ENCODE results near the gene ZNF215. TPM values are rescaled to one million over a fixed set of nuclear protein-coding genes. Genes with fewer than 3 reads are reported as not detected.
"Not testable (repeated sequence)": the region's sequence is repeated elsewhere in the genome, so short reads cannot be mapped to it uniquely, and the experiment has no call there.

ZNF215 gene
- polyA plus RNA-seq (2013, experiment 1 of 2), result 2.3 TPM
- polyA plus RNA-seq (2013, experiment 2 of 2), result 2.6 TPM

DNA sequence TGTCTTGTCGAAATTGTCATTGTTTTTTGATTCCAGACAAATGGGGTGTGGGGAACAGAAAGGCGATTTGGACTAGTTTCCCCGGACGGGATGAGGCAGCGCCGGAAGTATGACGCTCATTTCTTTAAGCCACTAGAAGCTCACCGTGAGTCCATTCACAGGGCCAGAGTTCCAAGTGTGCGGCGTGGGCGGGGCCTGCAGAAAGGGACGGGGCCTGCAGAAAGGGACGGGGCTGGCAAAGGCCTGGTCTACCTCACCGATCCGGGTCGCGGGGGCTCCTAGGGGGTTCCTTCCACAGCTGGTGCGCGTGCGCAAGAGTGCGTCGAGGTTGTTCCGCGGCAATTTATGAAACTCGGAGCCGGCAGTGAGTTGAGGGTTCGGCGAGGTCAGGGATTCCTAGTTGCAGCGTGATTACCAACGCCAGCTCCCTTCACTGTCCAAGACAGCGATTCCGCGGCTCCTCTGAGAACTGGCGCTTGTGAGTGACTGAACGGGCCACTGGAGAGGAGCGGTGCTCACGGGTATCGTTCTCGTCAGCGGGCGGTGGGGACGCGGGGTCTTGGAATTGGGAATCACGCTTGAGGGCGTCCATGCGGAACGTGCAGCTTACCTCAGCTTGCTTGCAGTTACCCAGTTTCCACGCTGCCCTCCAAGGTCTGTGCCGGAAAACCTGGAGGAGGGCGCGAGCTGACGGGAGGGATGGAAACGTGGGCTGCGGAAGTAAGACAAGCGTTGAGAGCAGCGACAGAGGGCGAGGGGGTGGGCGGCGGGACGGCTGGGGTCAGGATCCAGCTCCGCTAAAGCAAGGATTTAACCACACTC lies at the start of gene ZNF215:
TSS of gene ZNF215 (plus strand) at position 219 of the 822 bp plus-strand sequence. CDS start 5,847 bp downstream, outside the sequence.
- 2% methylated on average over 47 to 56 of the region's 61 CpGs for WGBS, 2 experiments (ENCODE audit: insufficient coverage in 2 of 2)
- peak within 1 kb of the TSS; percentile 60 for H3K27ac ChIP-seq (ENCODE audit: low read depth, low read length, severe bottlenecking)
- H3K4me3 ChIP-seq (ENCODE audit: extremely low read depth, insufficient read depth, low read length, poor library complexity, severe bottlenecking), result peak within 1 kb of the TSS; percentile 62
- H3K4me1 ChIP-seq (ENCODE audit: control insufficient read depth, insufficient read depth, low read length, poor library complexity, severe bottlenecking), result no peaks in the 10 kb centered on the region
- H3K36me3 ChIP-seq (ENCODE audit: control insufficient read depth, insufficient read depth, low read length), result no peaks in the 10 kb centered on the region
- H3K9me3 ChIP-seq (ENCODE audit: control insufficient read depth, low read length), result no peaks in the 10 kb centered on the region

DNA sequence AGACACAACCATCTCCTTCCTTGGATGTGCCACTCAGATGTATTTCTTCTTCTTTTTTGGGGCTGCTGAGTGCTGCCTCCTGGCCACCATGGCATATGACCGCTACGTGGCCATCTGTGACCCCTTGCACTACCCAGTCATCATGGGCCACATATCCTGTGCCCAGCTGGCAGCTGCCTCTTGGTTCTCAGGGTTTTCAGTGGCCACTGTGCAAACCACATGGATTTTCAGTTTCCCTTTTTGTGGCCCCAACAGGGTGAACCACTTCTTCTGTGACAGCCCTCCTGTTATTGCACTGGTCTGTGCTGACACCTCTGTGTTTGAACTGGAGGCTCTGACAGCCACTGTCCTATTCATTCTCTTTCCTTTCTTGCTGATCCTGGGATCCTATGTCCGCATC lies 49.3 kb upstream of the ZNF215 start:
- Histone ChIP-seq H3K27ac (ENCODE audit: low read depth, low read length, severe bottlenecking) (no peak overlapping the region), H3K36me3 (ENCODE audit: control insufficient read depth, insufficient read depth, low read length) (no peaks in the 10 kb centered on the region), H3K4me1 (ENCODE audit: control insufficient read depth, insufficient read depth, low read length, poor library complexity, severe bottlenecking) (no peaks in the 10 kb centered on the region), H3K4me3 (ENCODE audit: extremely low read depth, insufficient read depth, low read length, poor library complexity, severe bottlenecking) (no peak overlapping the region), H3K9me3 (ENCODE audit: control insufficient read depth, low read length) (no peaks in the 10 kb centered on the region)
- 88 to 92% methylated on average over 3 of the region's 3 CpGs for WGBS, 2 experiments (ENCODE audit: insufficient coverage in 2 of 2)

DNA sequence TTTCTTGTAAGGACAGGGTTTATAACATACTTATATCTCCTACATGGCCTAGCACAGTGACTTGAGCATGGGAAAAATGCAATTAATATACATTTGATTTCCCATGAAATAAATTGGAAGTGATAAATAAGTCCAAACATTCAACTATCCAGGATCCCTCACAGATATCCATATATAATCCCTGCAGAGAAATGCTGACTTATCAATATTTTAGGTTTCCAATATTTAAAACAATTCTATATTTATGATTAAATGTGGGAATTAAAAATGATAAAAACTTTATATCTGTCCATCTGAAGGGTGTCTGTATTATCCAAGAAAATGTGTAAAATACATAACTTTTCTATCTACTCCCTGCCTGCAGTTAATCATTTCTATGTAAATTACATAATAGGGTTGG lies 43.5 kb upstream of the ZNF215 start:
- H3K27ac ChIP-seq (ENCODE audit: low read depth, low read length, severe bottlenecking), result no peak overlapping the region
- no peaks in the 10 kb centered on the region for H3K4me1 ChIP-seq (ENCODE audit: control insufficient read depth, insufficient read depth, low read length, poor library complexity, severe bottlenecking)
- no peaks in the 10 kb centered on the region for H3K9me3 ChIP-seq (ENCODE audit: control insufficient read depth, low read length)
- no peaks in the 10 kb centered on the region for H3K36me3 ChIP-seq (ENCODE audit: control insufficient read depth, insufficient read depth, low read length)
- no peak overlapping the region for H3K4me3 ChIP-seq (ENCODE audit: extremely low read depth, insufficient read depth, low read length, poor library complexity, severe bottlenecking)

DNA sequence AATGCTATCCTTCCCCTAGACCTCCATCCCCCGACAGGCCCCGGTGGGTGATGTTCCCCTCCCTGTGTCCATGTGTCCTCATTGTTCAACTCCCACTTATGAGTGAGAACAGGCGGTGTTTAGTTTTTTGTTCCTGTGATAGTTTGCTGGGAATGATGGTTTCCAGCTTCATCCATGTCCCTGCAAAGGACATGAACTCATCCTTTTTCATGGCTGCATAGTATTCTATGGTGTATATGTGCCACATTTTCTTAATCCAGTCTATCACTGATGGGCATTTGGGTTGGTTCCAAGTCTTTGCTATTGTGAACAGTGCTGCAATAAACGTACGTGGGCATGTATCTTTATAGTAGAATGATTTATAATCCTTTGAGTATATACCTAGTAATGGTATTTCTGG lies 38.5 kb upstream of the ZNF215 start:
- H3K36me3 ChIP-seq (ENCODE audit: control insufficient read depth, insufficient read depth, low read length), result not testable (repeated sequence)
- 92% methylated on average over 2 of the region's 5 CpGs; no CpG with 5 or more reads in 1 of the 2 experiments for WGBS, 2 experiments (ENCODE audit: insufficient coverage in 2 of 2)

DNA sequence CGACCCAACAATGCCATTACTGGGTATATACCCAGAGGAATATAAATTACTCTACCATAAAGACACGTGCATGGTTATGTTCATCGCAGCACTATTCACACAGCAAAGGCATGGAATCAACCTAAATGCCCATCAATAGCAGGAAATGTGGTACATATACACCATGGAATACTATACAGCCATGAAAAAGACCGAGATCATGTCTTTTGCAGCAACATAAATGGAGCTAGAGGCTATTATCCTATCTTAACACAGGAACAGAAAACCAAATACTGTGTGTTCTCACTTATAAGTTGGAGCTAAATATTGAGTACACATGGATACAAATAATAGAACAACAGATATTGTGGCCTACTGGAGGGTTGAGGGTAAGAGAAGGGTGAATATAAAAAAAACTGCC lies 37.4 kb upstream of the ZNF215 start:
- no peaks in the 10 kb centered on the region for H3K36me3 ChIP-seq (ENCODE audit: control insufficient read depth, insufficient read depth, low read length)
- peaks cover 4% of the 10 kb centered on the region for H3K9me3 ChIP-seq (ENCODE audit: control insufficient read depth, low read length)
- H3K27ac ChIP-seq (ENCODE audit: low read depth, low read length, severe bottlenecking), result no peak overlapping the region
- 75 to 90% methylated on average over 2 of the region's 4 CpGs for whole genome bisulfite sequencing, 2 experiments (ENCODE audit: insufficient coverage in 2 of 2)
- H3K4me3 ChIP-seq (ENCODE audit: extremely low read depth, insufficient read depth, low read length, poor library complexity, severe bottlenecking), result no peak overlapping the region
- no peaks in the 10 kb centered on the region for H3K4me1 ChIP-seq (ENCODE audit: control insufficient read depth, insufficient read depth, low read length, poor library complexity, severe bottlenecking)

More for the DNA sequence above, 38.5 kb upstream of the ZNF215 start:
- H3K27ac ChIP-seq (ENCODE audit: low read depth, low read length, severe bottlenecking); H3K4me3 ChIP-seq (ENCODE audit: extremely low read depth, insufficient read depth, low read length, poor library complexity, severe bottlenecking); H3K4me1 ChIP-seq (ENCODE audit: control insufficient read depth, insufficient read depth, low read length, poor library complexity, severe bottlenecking); H3K9me3 ChIP-seq (ENCODE audit: control insufficient read depth, low read length): not testable (repeated sequence)

DNA sequence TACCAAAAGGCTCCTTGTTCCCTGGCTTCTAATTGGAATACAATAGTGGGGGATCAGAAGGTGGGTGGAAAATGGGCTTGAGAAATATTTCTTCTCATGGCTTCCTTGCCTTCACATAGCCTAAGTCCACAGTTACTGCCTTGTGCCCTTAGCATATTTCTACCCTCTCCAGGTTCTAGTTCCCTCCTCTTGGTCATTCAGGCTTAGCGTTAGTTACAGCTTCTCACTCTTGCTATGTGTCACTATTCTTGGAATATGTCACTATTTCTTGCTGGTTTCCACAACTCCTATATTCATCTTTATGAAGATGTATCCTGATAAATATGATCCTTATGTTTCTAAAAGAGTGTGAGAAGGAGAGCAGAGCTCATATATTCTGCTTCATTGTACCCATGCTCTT lies 36.4 kb upstream of the ZNF215 start:
- no peaks in the 10 kb centered on the region for H3K4me1 ChIP-seq (ENCODE audit: control insufficient read depth, insufficient read depth, low read length, poor library complexity, severe bottlenecking)
- WGBS, 2 experiments (ENCODE audit: insufficient coverage in 2 of 2), result no CpG with 5 or more reads among the region's 1 CpG
- H3K4me3 ChIP-seq (ENCODE audit: extremely low read depth, insufficient read depth, low read length, poor library complexity, severe bottlenecking), result no peak overlapping the region
- no peaks in the 10 kb centered on the region for H3K36me3 ChIP-seq (ENCODE audit: control insufficient read depth, insufficient read depth, low read length)
- peaks cover 4% of the 10 kb centered on the region for H3K9me3 ChIP-seq (ENCODE audit: control insufficient read depth, low read length)
- H3K27ac ChIP-seq (ENCODE audit: low read depth, low read length, severe bottlenecking), result no peak overlapping the region

DNA sequence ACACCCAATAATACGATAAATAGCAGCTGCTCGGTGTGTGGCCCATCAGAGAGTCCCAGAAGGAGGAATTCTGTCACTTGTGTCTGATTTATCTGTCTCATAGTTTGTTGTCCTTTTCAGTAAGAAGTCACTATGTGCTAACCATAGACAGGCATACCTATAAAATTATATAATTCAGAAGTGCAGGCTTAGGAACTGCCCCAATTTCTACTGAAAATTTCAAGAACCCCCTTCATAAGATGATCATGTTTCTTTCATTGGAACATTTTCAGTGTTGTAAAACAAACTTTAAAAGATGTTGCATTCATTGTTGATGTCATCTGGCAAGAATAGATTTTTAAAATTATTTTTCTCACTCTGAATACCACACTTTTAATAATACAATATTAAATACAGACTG lies 33.8 kb upstream of the ZNF215 start, which contains the start of gene OR2D2:
TSS of gene OR2D2 (minus strand) at position 101 of the 400 bp plus-strand sequence. CDS start at position 101, 0 bp downstream.
- H3K4me3 ChIP-seq (ENCODE audit: extremely low read depth, insufficient read depth, low read length, poor library complexity, severe bottlenecking), result no peak within 1 kb of the TSS
- H3K9me3 ChIP-seq (ENCODE audit: control insufficient read depth, low read length), result peaks cover 4% of the 10 kb centered on the region
- no peaks in the 10 kb centered on the region for H3K4me1 ChIP-seq (ENCODE audit: control insufficient read depth, insufficient read depth, low read length, poor library complexity, severe bottlenecking)
- H3K27ac ChIP-seq (ENCODE audit: low read depth, low read length, severe bottlenecking), result no peak within 1 kb of the TSS
- H3K36me3 ChIP-seq (ENCODE audit: control insufficient read depth, insufficient read depth, low read length), result no peaks in the 10 kb centered on the region
- no CpG with 5 or more reads among the region's 2 CpGs for WGBS, 2 experiments (ENCODE audit: insufficient coverage in 2 of 2)

DNA sequence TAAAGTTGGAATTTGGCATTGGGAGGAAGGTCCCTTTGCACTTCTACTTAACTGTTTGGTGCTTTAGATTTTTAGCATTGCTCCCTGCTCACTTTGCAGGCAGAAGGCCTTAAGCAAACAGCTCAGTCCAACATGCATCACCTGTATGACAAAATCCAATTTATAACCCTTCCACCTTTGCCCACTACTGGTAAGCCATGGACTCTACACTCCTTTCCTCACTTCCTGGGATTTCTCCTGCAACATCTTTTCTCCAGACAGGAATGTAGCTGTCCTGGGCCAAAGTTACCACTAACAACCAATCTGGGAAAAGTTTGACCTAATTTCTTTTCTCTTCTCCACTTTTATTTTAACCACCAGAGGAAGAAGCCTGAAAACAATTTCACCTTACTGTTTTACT lies 32.1 kb upstream of the ZNF215 start:
- Histone ChIP-seq H3K4me1 (ENCODE audit: control insufficient read depth, insufficient read depth, low read length, poor library complexity, severe bottlenecking) (no peaks in the 10 kb centered on the region), H3K36me3 (ENCODE audit: control insufficient read depth, insufficient read depth, low read length) (no peaks in the 10 kb centered on the region), H3K27ac (ENCODE audit: low read depth, low read length, severe bottlenecking) (no peak overlapping the region), H3K4me3 (ENCODE audit: extremely low read depth, insufficient read depth, low read length, poor library complexity, severe bottlenecking) (no peak overlapping the region), H3K9me3 (ENCODE audit: control insufficient read depth, low read length) (no peaks in the 10 kb centered on the region)

DNA sequence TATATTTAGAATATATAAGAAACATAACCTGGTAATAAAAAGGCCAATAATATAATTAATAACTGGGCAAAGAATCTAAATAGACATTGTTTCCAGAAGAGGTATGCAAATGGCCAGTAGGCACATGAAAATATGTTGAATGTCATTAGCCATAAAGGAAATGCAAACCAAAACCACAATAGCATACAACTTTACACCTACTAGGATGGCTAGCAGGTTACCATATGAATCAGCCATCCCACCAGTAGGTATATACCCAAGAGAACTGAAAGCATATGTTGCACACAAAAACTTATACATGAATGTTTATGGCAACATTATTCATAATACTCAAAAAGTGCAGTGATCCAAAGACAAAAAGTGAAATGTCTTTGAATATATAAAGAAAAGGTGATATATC lies 31.2 kb upstream of the ZNF215 start:
- H3K27ac ChIP-seq (ENCODE audit: low read depth, low read length, severe bottlenecking), result no peak overlapping the region
- no peaks in the 10 kb centered on the region for H3K9me3 ChIP-seq (ENCODE audit: control insufficient read depth, low read length)
- no peak overlapping the region for H3K4me3 ChIP-seq (ENCODE audit: extremely low read depth, insufficient read depth, low read length, poor library complexity, severe bottlenecking)
- H3K4me1 ChIP-seq (ENCODE audit: control insufficient read depth, insufficient read depth, low read length, poor library complexity, severe bottlenecking), result no peaks in the 10 kb centered on the region
- H3K36me3 ChIP-seq (ENCODE audit: control insufficient read depth, insufficient read depth, low read length), result no peaks in the 10 kb centered on the region

DNA sequence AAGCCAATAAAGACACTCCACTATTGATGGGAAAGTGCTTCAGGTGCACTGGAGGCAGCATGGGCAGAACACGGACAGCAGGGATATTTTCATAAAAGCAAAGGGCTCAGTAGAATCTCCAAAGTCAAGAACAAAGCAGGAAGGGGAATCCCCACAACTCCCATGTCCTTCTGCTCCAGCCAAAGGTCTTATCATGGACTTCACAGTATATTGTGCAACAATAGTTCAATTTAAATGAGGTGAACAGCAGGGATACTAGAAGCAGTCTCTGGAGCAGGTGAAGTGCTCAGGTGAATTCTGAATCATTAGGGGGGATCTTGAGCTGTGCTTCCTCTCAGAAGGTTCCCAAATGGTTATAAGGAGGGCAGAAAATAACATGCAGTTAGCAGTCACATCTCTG lies 27.3 kb upstream of the ZNF215 start:
- no peak overlapping the region for H3K27ac ChIP-seq (ENCODE audit: low read depth, low read length, severe bottlenecking)
- no peaks in the 10 kb centered on the region for H3K4me1 ChIP-seq (ENCODE audit: control insufficient read depth, insufficient read depth, low read length, poor library complexity, severe bottlenecking)
- H3K4me3 ChIP-seq (ENCODE audit: extremely low read depth, insufficient read depth, low read length, poor library complexity, severe bottlenecking), result no peak overlapping the region
- 100% methylated on average over 1 of the region's 1 CpG; no CpG with 5 or more reads in 1 of the 2 experiments for WGBS, 2 experiments (ENCODE audit: insufficient coverage in 2 of 2)
- no peaks in the 10 kb centered on the region for H3K9me3 ChIP-seq (ENCODE audit: control insufficient read depth, low read length)
- H3K36me3 ChIP-seq (ENCODE audit: control insufficient read depth, insufficient read depth, low read length), result no peaks in the 10 kb centered on the region

DNA sequence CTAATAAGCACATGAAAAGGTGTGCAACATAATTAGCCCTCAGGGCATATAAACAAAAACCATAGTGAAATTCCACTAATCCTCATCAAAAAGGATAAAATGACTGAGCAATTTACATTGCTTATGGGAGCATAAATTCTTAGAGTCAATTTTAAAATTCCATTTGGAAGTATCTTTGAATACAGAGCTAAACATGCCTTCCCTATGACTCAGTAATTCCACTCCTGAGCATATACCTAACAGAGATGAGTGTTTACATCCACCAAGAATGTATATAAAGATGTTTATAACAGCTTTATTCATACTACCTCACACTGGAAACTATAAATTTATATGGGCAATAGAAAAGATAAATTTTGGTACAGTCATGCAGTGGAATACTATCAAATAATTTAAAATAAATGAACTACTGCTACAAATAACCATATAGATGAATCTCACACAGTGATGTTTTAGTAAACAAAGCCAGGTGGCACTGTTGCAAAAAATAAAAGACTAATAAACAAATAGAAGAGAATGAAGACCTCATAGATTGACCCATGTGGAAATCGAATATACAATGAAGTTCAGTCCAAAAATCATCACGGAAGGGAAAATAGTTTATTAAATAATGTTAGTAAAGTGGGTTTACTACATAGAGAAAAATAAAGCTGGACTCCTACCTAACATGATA lies 25.8 kb upstream of the ZNF215 start:
- no peaks in the 10 kb centered on the region for H3K9me3 ChIP-seq (ENCODE audit: control insufficient read depth, low read length)
- no peak overlapping the region for H3K27ac ChIP-seq (ENCODE audit: low read depth, low read length, severe bottlenecking)
- no peak overlapping the region for H3K4me3 ChIP-seq (ENCODE audit: extremely low read depth, insufficient read depth, low read length, poor library complexity, severe bottlenecking)
- WGBS, 2 experiments (ENCODE audit: insufficient coverage in 2 of 2), result no CpG with 5 or more reads among the region's 2 CpGs
- H3K36me3 ChIP-seq (ENCODE audit: control insufficient read depth, insufficient read depth, low read length), result no peaks in the 10 kb centered on the region
- H3K4me1 ChIP-seq (ENCODE audit: control insufficient read depth, insufficient read depth, low read length, poor library complexity, severe bottlenecking), result no peaks in the 10 kb centered on the region

Data from mesodermal cell (in vitro differentiated cells).